ENCODE results near the gene HAS3.

DNA sequence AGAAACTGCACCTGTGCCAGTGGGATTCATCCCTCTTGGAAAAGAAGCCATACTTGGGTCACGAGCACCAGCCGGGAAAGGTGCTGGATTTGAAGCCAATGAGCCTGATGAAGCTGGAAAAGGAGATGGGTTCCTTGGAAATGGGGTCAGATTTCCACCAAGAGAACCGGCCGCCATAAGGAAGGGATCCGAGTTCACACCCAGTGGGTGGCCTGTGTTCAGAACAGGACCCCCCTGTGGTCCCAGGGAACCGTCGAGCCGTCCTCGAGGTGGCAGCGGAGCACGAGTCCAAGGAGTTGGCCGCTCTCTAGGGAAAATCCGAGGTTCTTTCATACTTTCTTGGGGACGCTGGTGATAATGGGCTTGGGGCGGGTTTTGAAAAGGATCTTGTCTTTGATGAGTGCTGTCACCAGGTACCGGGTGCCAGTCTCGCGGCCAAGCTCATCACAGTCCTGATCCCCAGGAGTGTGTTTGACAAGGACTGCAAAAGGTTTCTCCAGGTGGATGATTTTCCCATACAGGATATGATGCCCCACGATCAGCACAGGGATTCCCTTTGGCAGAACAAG lies 14.7 kb downstream of the HAS3 start:
- TF ChIP-seq, protein P1, sequence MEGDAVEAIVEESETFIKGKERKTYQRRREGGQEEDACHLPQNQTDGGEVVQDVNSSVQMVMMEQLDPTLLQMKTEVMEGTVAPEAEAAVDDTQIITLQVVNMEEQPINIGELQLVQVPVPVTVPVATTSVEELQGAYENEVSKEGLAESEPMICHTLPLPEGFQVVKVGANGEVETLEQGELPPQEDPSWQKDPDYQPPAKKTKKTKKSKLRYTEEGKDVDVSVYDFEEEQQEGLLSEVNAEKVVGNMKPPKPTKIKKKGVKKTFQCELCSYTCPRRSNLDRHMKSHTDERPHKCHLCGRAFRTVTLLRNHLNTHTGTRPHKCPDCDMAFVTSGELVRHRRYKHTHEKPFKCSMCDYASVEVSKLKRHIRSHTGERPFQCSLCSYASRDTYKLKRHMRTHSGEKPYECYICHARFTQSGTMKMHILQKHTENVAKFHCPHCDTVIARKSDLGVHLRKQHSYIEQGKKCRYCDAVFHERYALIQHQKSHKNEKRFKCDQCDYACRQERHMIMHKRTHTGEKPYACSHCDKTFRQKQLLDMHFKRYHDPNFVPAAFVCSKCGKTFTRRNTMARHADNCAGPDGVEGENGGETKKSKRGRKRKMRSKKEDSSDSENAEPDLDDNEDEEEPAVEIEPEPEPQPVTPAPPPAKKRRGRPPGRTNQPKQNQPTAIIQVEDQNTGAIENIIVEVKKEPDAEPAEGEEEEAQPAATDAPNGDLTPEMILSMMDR (IDR thresholded peaks at IDR 0.05): no peak
- no peak for TF ChIP-seq POLR2A (IDR thresholded peaks at IDR 0.05)
- TF ChIP-seq POLR2AphosphoS5 (IDR thresholded peaks at IDR 0.05): no peak

Data from upper lobe of left lung (tissue), 4 donors.